ENCODE data around the gene IGSF23.
"Not testable (repeated sequence)": the region's sequence is repeated elsewhere in the genome, so short reads cannot be mapped to it uniquely, and the experiment has no call there.

IGSF23 gene

GRCh38 chr19:44588771-44589112 is 24.6 kb upstream of the IGSF23 start:
- no peak for DNase-seq

GRCh38 chr19:44590245-44591059 is 22.9 kb upstream of the IGSF23 start:
- no peak for DNase-seq

- DNase-seq = not testable (repeated sequence)
Measured at GRCh38 chr19:44591340-44591993, 21.9 kb upstream of the IGSF23 start.

- DNase-seq = no peak
Measured at GRCh38 chr19:44592451-44592890, 20.9 kb upstream of the IGSF23 start.

- DNase-seq = no peak
Measured at GRCh38 chr19:44593294-44593693, 20.1 kb upstream of the IGSF23 start.

- not testable (repeated sequence) for DNase-seq
Measured at GRCh38 chr19:44593866-44594266, 19.5 kb upstream of the IGSF23 start.

- no peak for DNase-seq
Measured at GRCh38 chr19:44596428-44597130, 16.8 kb upstream of the IGSF23 start.

- no peak for DNase-seq
Measured at GRCh38 chr19:44597131-44597491, 16.3 kb upstream of the IGSF23 start.

- DNase-seq = no peak
Measured at GRCh38 chr19:44598355-44598754, 15.0 kb upstream of the IGSF23 start.

GRCh38 chr19:44598880-44599279 is 14.5 kb upstream of the IGSF23 start:
- DNase-seq = no peak

- no peak for DNase-seq
Measured at GRCh38 chr19:44600466-44600865, 12.9 kb upstream of the IGSF23 start.

GRCh38 chr19:44602081-44602480 is 11.3 kb upstream of the IGSF23 start:
- no peak for DNase-seq

GRCh38 chr19:44603201-44603945 is 10.0 kb upstream of the IGSF23 start:
- no peak for DNase-seq

GRCh38 chr19:44604241-44604640 is 9.1 kb upstream of the IGSF23 start:
- no peak for DNase-seq

GRCh38 chr19:44605547-44605946 is 7.8 kb upstream of the IGSF23 start:
- no peak for DNase-seq

- DNase-seq = no peak
Measured at GRCh38 chr19:44607049-44607448, 6.3 kb upstream of the IGSF23 start.

GRCh38 chr19:44607917-44608316 is 5.4 kb upstream of the IGSF23 start:
- DNase-seq = no peak

- DNase-seq = no peak
Measured at GRCh38 chr19:44608391-44608821, 5.0 kb upstream of the IGSF23 start.

GRCh38 chr19:44609219-44609618 is 4.1 kb upstream of the IGSF23 start:
- DNase-seq = no peak

- DNase-seq = not testable (repeated sequence)
Measured at GRCh38 chr19:44610497-44610896, 2.9 kb upstream of the IGSF23 start.

GRCh38 chr19:44611812-44612295 is 1.5 kb upstream of the IGSF23 start:
- DNase-seq = no peak

- DNase-seq = no peak
Measured at GRCh38 chr19:44614313-44614712, 950 bp downstream of the IGSF23 start.

- DNase-seq = no peak
Measured at GRCh38 chr19:44615863-44616247, 2.5 kb downstream of the IGSF23 start.
